NCI-H510A treated with DMSO at 0.1 percent for 48 hours (cell line): ENCODE data around the gene HDHD5.

Experiments used
- DNase-seq: peaks from one replicate; lab custom pipeline; 2025; lab: John Stamatoyannopoulos, UW

HDHD5 gene

GRCh38 chr22:17105143-17106129 is 53.6 kb downstream of the HDHD5 start:
- no peak for DNase-seq

GRCh38 chr22:17104336-17104935 is 54.6 kb downstream of the HDHD5 start:
- no peak for DNase-seq

GRCh38 chr22:17103351-17103750 is 55.7 kb downstream of the HDHD5 start:
- no peak for DNase-seq

- DNase-seq: no peak
Measured at GRCh38 chr22:17102297-17102667, 56.8 kb downstream of the HDHD5 start.

GRCh38 chr22:17101475-17102296 is 57.4 kb downstream of the HDHD5 start:
- DNase-seq: no peak

- DNase-seq: no peak
Measured at GRCh38 chr22:17100621-17101020, 58.5 kb downstream of the HDHD5 start.

- no peak for DNase-seq
Measured at GRCh38 chr22:17098379-17098819, 60.7 kb downstream of the HDHD5 start.

GRCh38 chr22:17097701-17098100 is 61.4 kb downstream of the HDHD5 start:
- no peak for DNase-seq

- DNase-seq: no peak
Measured at GRCh38 chr22:17097062-17097461, 62.0 kb downstream of the HDHD5 start.

GRCh38 chr22:17096071-17096470 is 63.0 kb downstream of the HDHD5 start:
- no peak for DNase-seq

- no peak for DNase-seq
Measured at GRCh38 chr22:17095538-17095937, 63.5 kb downstream of the HDHD5 start.

- DNase-seq: no peak
Measured at GRCh38 chr22:17093081-17093480, 66.0 kb downstream of the HDHD5 start.

GRCh38 chr22:17091851-17092250 is 67.2 kb downstream of the HDHD5 start:
- DNase-seq: no peak

GRCh38 chr22:17090550-17090949 is 68.5 kb downstream of the HDHD5 start:
- no peak for DNase-seq
